Calu3 (cell line): ENCODE results near the gene STAT6. TPM values are rescaled to one million over a fixed set of nuclear protein-coding genes. Genes with fewer than 3 reads are reported as not detected.

ENCODE experiments used
- BruUV-seq: library from RNA; stranded (reverse); fragments of 400-500 nt; replicated peaks from 2 replicates; lab custom pipeline; 2021; lab: Mats Ljungman, UMichigan
- CTCF ChIA-PET: fragments of 300-600 bp; sonication (Branson Sonifier 250); formaldehyde crosslinking; loops from one replicate; lab custom pipeline; 2022; ENCODE audit warnings: antibody characterized with exemption; lab: Charles Lee
- DNase-seq: peaks from one replicate; pipeline ENCODE4 v3.0.0; 2022
- H3K27ac Mint-ChIP-seq: one replicate; pipeline ENCODE4 v1.8.0; 2022; ENCODE audit warnings: mixed read lengths; ENCODE audit not compliant: unreplicated experiment
- H3K27me3 Mint-ChIP-seq: one replicate; pipeline ENCODE4 v1.8.0; 2022; ENCODE audit warnings: mixed read lengths; ENCODE audit not compliant: unreplicated experiment
- H3K36me3 Mint-ChIP-seq: one replicate; pipeline ENCODE4 v1.8.0; 2022; ENCODE audit warnings: mild to moderate bottlenecking, moderate library complexity, mixed read lengths; ENCODE audit not compliant: insufficient read depth, unreplicated experiment
- H3K4me1 Mint-ChIP-seq: one replicate; pipeline ENCODE4 v1.8.0; 2022; ENCODE audit warnings: mild to moderate bottlenecking, low read depth, mixed read lengths; ENCODE audit not compliant: unreplicated experiment
- H3K4me3 Mint-ChIP-seq: one replicate; pipeline ENCODE4 v1.8.0; 2022; ENCODE audit warnings: mild to moderate bottlenecking, low read depth, moderate library complexity, mixed read lengths; ENCODE audit not compliant: unreplicated experiment
- H3K9me3 Mint-ChIP-seq: one replicate; pipeline ENCODE4 v1.8.0; 2022; ENCODE audit warnings: low read depth, mixed read lengths; ENCODE audit not compliant: unreplicated experiment
- CTCF ChIP-seq: fragments of 200-600 bp; IDR thresholded peaks from one replicate; pipeline ENCODE4 v1.8.0; 2022; ENCODE audit warnings: antibody characterized with exemption; ENCODE audit not compliant: unreplicated experiment
- intact Hi-C: fragments of 100-400 bp; cut with micrococcal nuclease; formaldehyde crosslinking; loops from one replicate; pipeline ENCODE4 v1.10.0; 2022; ENCODE audit not compliant: unreplicated experiment
- total RNA-seq: library from RNA; stranded (reverse); gene quantifications from 2 replicates; pipeline ENCODE4 v1.2.3, GENCODE V29; 2022

STAT6 gene
- total RNA-seq, 1 experiment from 2014 or later = 213 TPM

- no TSS peak for BruUV-seq
- Mint-ChIP-seq H3K36me3 (peaks cover under 1% of the 10 kb centered on the region), H3K4me1 (no peaks in the 10 kb centered on the region), H3K27ac (no peak overlapping the region), H3K27me3 (peaks cover 53% of the 10 kb centered on the region), H3K9me3 (no peaks in the 10 kb centered on the region), H3K4me3 (no peak overlapping the region)
- intact Hi-C loops = no loop called here
- CTCF ChIA-PET = no interaction called here
- DNase-seq = no peak
- no peak for TF ChIP-seq CTCF
Observed at GRCh38 chr12:57133916-57134315, 22.8 kb upstream of the STAT6 start.

GRCh38 chr12:57133013-57133569 is 21.9 kb upstream of the STAT6 start:
- no peak for DNase-seq
- Mint-ChIP-seq H3K36me3 (peaks cover 7% of the 10 kb centered on the region), H3K27me3 (peaks cover 48% of the 10 kb centered on the region), H3K4me1 (no peaks in the 10 kb centered on the region), H3K9me3 (no peaks in the 10 kb centered on the region), H3K4me3 (no peak overlapping the region), H3K27ac (no peak overlapping the region)
- BruUV-seq = no TSS peak
- TF ChIP-seq CTCF = no peak
- intact Hi-C loops = no loop called here
- CTCF ChIA-PET = no interaction called here

- Mint-ChIP-seq H3K9me3 (no peaks in the 10 kb centered on the region), H3K27ac (no peak overlapping the region), H3K27me3 (peaks cover 48% of the 10 kb centered on the region), H3K36me3 (peaks cover 17% of the 10 kb centered on the region), H3K4me1 (no peaks in the 10 kb centered on the region), H3K4me3 (no peak overlapping the region)
- intact Hi-C loops = no loop called here
- no TSS peak for BruUV-seq
- no peak for DNase-seq
- CTCF ChIA-PET = no interaction called here
- no peak for TF ChIP-seq CTCF
Observed at GRCh38 chr12:57131896-57132744, 21.0 kb upstream of the STAT6 start.

GRCh38 chr12:57130941-57131340 is 19.8 kb upstream of the STAT6 start:
- intact Hi-C loops = no loop called here
- Mint-ChIP-seq H3K27me3 (peaks cover 48% of the 10 kb centered on the region), H3K27ac (no peak overlapping the region), H3K4me3 (no peak overlapping the region), H3K4me1 (no peaks in the 10 kb centered on the region), H3K36me3 (peaks cover 18% of the 10 kb centered on the region), H3K9me3 (no peaks in the 10 kb centered on the region)
- no peak for TF ChIP-seq CTCF
- CTCF ChIA-PET = no interaction called here
- no peak for DNase-seq
- no TSS peak for BruUV-seq
